DND-41 (cell line): Measurements from ENCODE around the gene ALDH2.

Source experiments
- ATAC-seq: fragments of 200-7000 bp; cut with Tn5 transposase; 3 replicates; pipeline ENCODE4 v1.9.1; 2021; ENCODE audit warnings: low read depth; ENCODE audit not compliant: insufficient read depth
- DNase-seq: peaks from one replicate; pipeline ENCODE4 v3.0.0-alpha.2; 2020
- H2AFZ ChIP-seq: 2 replicates; pipeline ENCODE4 v1.6.0; 2012; ENCODE audit warnings: low read depth, low read length
- H3K27ac ChIP-seq: 2 replicates; pipeline ENCODE4 v1.5.1; 2012; ENCODE audit warnings: low read length, inconsistent platforms
- H3K27me3 ChIP-seq: fragments of 200-600 bp; sonication (generic); 2 replicates; pipeline ENCODE4 v1.6.0; 2012; ENCODE audit warnings: low read length, mild to moderate bottlenecking, inconsistent platforms; ENCODE audit not compliant: insufficient read depth, poor library complexity
- H3K36me3 ChIP-seq: 2 replicates; pipeline ENCODE4 v1.5.1; 2012; ENCODE audit warnings: low read length, inconsistent platforms; ENCODE audit not compliant: insufficient read depth
- H3K4me1 ChIP-seq: 2 replicates; pipeline ENCODE4 v1.5.1; 2012; ENCODE audit warnings: mild to moderate bottlenecking, low read length; ENCODE audit not compliant: insufficient read depth
- H3K4me2 ChIP-seq: 2 replicates; pipeline ENCODE4 v1.6.0; 2012; ENCODE audit warnings: mild to moderate bottlenecking, moderate library complexity, low read length, inconsistent platforms; ENCODE audit not compliant: insufficient read depth
- H3K4me3 ChIP-seq, 2 experiments: fragments of 200-600 bp in 1 of 2; shearing (Covaris generic) in 1 of 2; 2 replicates each; pipeline ENCODE4 v1.5.1; 2012 to 2016; ENCODE audit warnings: inconsistent platforms in 2 of 2, low read length in 2 of 2, mild to moderate bottlenecking in 2 of 2, low read depth in 1 of 2, moderate library complexity in 1 of 2
- H3K79me2 ChIP-seq: 2 replicates; pipeline ENCODE4 v1.6.0; 2012; ENCODE audit warnings: low read length, inconsistent platforms; ENCODE audit not compliant: insufficient read depth
- H3K9ac ChIP-seq: 2 replicates; pipeline ENCODE4 v1.6.0; 2012; ENCODE audit warnings: low read depth, mild to moderate bottlenecking, inconsistent platforms, low read length, moderate library complexity
- H3K9me3 ChIP-seq: 2 replicates; pipeline ENCODE4 v1.5.1; 2012; ENCODE audit warnings: low read length, moderate library complexity, mild to moderate bottlenecking, inconsistent platforms; ENCODE audit not compliant: insufficient read depth, severe bottlenecking
- H4K20me1 ChIP-seq: 2 replicates; pipeline ENCODE4 v1.6.0; 2012; ENCODE audit warnings: low read length; ENCODE audit not compliant: insufficient read depth
- CTCF ChIP-seq: IDR thresholded peaks from 2 replicates; pipeline ENCODE4 v1.5.1; 2012; ENCODE audit warnings: borderline replicate concordance, low read length, moderate library complexity, mild to moderate bottlenecking; ENCODE audit not compliant: poor library complexity, severe bottlenecking; ENCODE audit errors: extremely low read depth
- EZH2 ChIP-seq: IDR thresholded peaks from 3 replicates; pipeline ENCODE4 v1.6.1; 2012; ENCODE audit warnings: borderline replicate concordance, low read depth, mild to moderate bottlenecking, moderate library complexity, low read length, inconsistent platforms; ENCODE audit not compliant: severe bottlenecking

The ALDH2 gene

GRCh38 chr12:111788178-111788654 is 21.5 kb downstream of the ALDH2 start:
- Histone ChIP-seq H3K27ac (no peak overlapping the region), H4K20me1 (no peaks in the 10 kb centered on the region), H3K36me3 (no peaks in the 10 kb centered on the region), H3K9ac (no peak overlapping the region), H3K79me2 (no peaks in the 10 kb centered on the region), H3K4me3 (no peak overlapping the region), H3K4me2 (no peak overlapping the region), H3K9me3 (no peaks in the 10 kb centered on the region), H3K27me3 (no peaks in the 10 kb centered on the region), H2AFZ (no peak overlapping the region), H3K4me1 (no peaks in the 10 kb centered on the region)
- TF ChIP-seq EZH2 (no peak), CTCF (peak; percentile 28)
- DNase-seq (no peak), ATAC-seq (no peak)

DNA sequence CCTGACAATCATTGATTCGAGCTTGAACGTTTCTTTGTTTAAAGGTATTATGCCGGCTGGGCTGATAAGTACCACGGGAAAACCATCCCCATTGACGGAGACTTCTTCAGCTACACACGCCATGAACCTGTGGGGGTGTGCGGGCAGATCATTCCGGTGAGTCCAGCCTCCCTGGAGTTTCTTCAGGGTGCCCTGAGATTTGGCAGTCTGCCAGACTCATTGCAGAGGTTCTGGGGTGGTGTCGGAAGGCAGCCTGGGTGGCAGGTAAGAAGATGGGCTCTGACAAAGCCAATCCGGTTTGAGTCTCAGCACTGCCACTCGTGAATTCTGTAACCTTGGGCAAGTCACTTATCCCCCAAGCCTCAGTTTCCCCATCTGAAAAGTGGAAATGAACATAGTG is 23.0 kb downstream of the ALDH2 start:
- no peaks in the 10 kb centered on the region for H3K36me3 ChIP-seq
- H3K4me3 ChIP-seq, result no peak overlapping the region
- TF ChIP-seq CTCF (no peak), EZH2 (no peak)
- H4K20me1 ChIP-seq, result no peaks in the 10 kb centered on the region
- no peak overlapping the region for H3K27ac ChIP-seq
- H3K27me3 ChIP-seq, result no peaks in the 10 kb centered on the region
- DNase-seq (no peak), ATAC-seq (no peak)
- H2AFZ ChIP-seq, result no peak overlapping the region
- H3K9me3 ChIP-seq, result no peaks in the 10 kb centered on the region
- H3K9ac ChIP-seq, result no peak overlapping the region
- H3K4me1 ChIP-seq, result no peaks in the 10 kb centered on the region
- H3K4me2 ChIP-seq, result no peak overlapping the region
- H3K79me2 ChIP-seq, result no peaks in the 10 kb centered on the region

- no peak overlapping the region for H3K4me2 ChIP-seq
- H4K20me1 ChIP-seq, result no peaks in the 10 kb centered on the region
- no peak overlapping the region for H3K27ac ChIP-seq
- no peaks in the 10 kb centered on the region for H3K79me2 ChIP-seq
- H3K9me3 ChIP-seq, result no peaks in the 10 kb centered on the region
- DNase-seq, result no peak
- no peaks in the 10 kb centered on the region for H3K36me3 ChIP-seq
- H3K4me1 ChIP-seq, result no peaks in the 10 kb centered on the region
- no peak overlapping the region for H2AFZ ChIP-seq
- no peaks in the 10 kb centered on the region for H3K27me3 ChIP-seq
- no peak overlapping the region for H3K4me3 ChIP-seq
- TF ChIP-seq CTCF, result no peak
- TF ChIP-seq EZH2, result no peak
- no peak for ATAC-seq
- H3K9ac ChIP-seq, result no peak overlapping the region
Measured at GRCh38 chr12:111791507-111791906, 24.8 kb downstream of the ALDH2 start.

DNA sequence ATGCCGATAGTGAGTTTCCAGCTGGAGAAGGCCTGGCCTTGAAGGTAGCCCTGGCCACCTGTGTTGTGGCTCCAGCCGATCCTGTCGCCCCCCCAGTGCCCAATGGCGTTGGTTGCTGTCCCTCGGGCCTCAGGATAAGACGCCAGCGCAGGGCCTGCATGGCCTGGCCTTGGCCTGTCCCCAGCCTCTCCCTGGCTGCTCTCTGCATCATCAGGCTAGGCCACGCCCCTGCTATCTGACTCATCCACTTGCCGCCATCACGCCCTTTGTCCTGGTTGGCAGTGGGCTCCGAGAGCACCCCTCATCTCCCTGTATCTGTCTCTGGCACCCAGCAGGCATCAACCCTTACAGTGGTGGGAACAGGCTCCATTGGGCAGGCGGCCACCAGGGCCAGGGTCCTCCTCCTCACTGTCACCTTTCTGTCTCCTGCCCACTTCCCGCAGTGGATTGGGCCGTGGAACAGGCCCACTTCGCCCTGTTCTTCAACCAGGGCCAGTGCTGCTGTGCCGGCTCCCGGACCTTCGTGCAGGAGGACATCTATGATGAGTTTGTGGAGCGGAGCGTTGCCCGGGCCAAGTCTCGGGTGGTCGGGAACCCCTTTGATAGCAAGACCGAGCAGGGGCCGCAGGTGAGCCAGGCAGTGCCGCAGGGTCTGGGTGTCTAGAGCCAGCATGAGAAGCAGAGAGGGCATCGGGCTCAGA is 25.6 kb downstream of the ALDH2 start:
- Histone ChIP-seq H4K20me1 (no peaks in the 10 kb centered on the region), H3K79me2 (no peaks in the 10 kb centered on the region), H3K36me3 (no peaks in the 10 kb centered on the region), H2AFZ (no peak overlapping the region), H3K9ac (no peak overlapping the region), H3K4me2 (no peak overlapping the region), H3K27me3 (no peaks in the 10 kb centered on the region), H3K9me3 (no peaks in the 10 kb centered on the region), H3K4me1 (no peaks in the 10 kb centered on the region), H3K27ac (no peak overlapping the region), H3K4me3 (no peak overlapping the region)
- DNase-seq (no peak), ATAC-seq (no peak)
- no peak for TF ChIP-seq EZH2
- TF ChIP-seq CTCF, result no peak
